ENCODE data around the gene SYT5. TPM values are rescaled to one million over a fixed set of nuclear protein-coding genes. Genes with fewer than 3 reads are reported as not detected.

Gene SYT5
- total and polyA plus RNA-seq, 9 of the 15 experiments (the other 6 are each of a cell fraction or from before 2014, with no cell fraction given): 1.3 to 20.9 (median 8.8) TPM

- TF ChIP-seq ZNF41 (CRISPR knock-in tag; conservative IDR thresholded peaks at IDR 0.05) (no peak), PKNOX1 (IDR thresholded peaks at IDR 0.05) (peak; percentile 79), JUND (IDR thresholded peaks at IDR 0.05; ENCODE audit: borderline replicate concordance, low read depth, low read length) (peak; percentile 73; the same call in 1 of the 2 replicates), JUND (tag; IDR thresholded peaks at IDR 0.05; ENCODE audit: borderline replicate concordance, low read depth, low read length) (peak; percentile 26; the same call in 1 of the 3 replicates), NCOA2 (IDR thresholded peaks at IDR 0.05; ENCODE audit: partially characterized antibody in 2 of 2) (no peak), POLR2AphosphoS2 (IDR thresholded peaks at IDR 0.05; ENCODE audit: low read length) (no peak), ZNF197 (CRISPR knock-in tag; IDR thresholded peaks at IDR 0.05; ENCODE audit: low read depth) (no peak), C11orf30 (IDR thresholded peaks at IDR 0.05; ENCODE audit: low read depth) (no peak), MTA2 (IDR thresholded peaks at IDR 0.05; ENCODE audit: low read depth) (0 out of 2 replicates have a peak, but pooled peaks have one; percentile 10), TAF15 (IDR thresholded peaks at IDR 0.05; ENCODE audit: low read depth, low read length) (no peak), MAZ (CRISPR knock-in tag; conservative IDR thresholded peaks at IDR 0.05 in 1 of 2, IDR thresholded peaks at IDR 0.05 in 1 of 2) (peak; percentile 92 to 99), BDP1 (IDR thresholded peaks at IDR 0.05; ENCODE audit: insufficient read depth, insufficient read length) (no peak), NFYB (IDR thresholded peaks at IDR 0.05; ENCODE audit: extremely low read depth, insufficient read length) (no peak), RBM17 (IDR thresholded peaks at IDR 0.05; ENCODE audit: borderline replicate concordance, low read depth, low read length) (no peak), ARID3A (IDR thresholded peaks at IDR 0.05; ENCODE audit: borderline replicate concordance, low read depth, low read length) (no peak), SLC30A9 (CRISPR knock-in tag; IDR thresholded peaks at IDR 0.05) (no peak), NCOA1 (IDR thresholded peaks at IDR 0.05; ENCODE audit: low read depth) (no peak), SIN3A (IDR thresholded peaks at IDR 0.05; ENCODE audit: borderline replicate concordance in 2 of 2, control insufficient read depth in 1 of 2, low read depth in 2 of 2, low read length in 2 of 2) (peak; percentile 58 to 81; a peak in 1 of 4 replicates)
- TF ChIP-seq, protein P1, sequence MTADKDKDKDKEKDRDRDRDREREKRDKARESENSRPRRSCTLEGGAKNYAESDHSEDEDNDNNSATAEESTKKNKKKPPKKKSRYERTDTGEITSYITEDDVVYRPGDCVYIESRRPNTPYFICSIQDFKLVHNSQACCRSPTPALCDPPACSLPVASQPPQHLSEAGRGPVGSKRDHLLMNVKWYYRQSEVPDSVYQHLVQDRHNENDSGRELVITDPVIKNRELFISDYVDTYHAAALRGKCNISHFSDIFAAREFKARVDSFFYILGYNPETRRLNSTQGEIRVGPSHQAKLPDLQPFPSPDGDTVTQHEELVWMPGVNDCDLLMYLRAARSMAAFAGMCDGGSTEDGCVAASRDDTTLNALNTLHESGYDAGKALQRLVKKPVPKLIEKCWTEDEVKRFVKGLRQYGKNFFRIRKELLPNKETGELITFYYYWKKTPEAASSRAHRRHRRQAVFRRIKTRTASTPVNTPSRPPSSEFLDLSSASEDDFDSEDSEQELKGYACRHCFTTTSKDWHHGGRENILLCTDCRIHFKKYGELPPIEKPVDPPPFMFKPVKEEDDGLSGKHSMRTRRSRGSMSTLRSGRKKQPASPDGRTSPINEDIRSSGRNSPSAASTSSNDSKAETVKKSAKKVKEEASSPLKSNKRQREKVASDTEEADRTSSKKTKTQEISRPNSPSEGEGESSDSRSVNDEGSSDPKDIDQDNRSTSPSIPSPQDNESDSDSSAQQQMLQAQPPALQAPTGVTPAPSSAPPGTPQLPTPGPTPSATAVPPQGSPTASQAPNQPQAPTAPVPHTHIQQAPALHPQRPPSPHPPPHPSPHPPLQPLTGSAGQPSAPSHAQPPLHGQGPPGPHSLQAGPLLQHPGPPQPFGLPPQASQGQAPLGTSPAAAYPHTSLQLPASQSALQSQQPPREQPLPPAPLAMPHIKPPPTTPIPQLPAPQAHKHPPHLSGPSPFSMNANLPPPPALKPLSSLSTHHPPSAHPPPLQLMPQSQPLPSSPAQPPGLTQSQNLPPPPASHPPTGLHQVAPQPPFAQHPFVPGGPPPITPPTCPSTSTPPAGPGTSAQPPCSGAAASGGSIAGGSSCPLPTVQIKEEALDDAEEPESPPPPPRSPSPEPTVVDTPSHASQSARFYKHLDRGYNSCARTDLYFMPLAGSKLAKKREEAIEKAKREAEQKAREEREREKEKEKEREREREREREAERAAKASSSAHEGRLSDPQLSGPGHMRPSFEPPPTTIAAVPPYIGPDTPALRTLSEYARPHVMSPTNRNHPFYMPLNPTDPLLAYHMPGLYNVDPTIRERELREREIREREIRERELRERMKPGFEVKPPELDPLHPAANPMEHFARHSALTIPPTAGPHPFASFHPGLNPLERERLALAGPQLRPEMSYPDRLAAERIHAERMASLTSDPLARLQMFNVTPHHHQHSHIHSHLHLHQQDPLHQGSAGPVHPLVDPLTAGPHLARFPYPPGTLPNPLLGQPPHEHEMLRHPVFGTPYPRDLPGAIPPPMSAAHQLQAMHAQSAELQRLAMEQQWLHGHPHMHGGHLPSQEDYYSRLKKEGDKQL (CRISPR knock-in tag; IDR thresholded peaks at IDR 0.05; ENCODE audit: borderline replicate concordance): no peak
Measured at GRCh38 chr19:55160128-55160985, 19.7 kb downstream of the SYT5 start (continued).
